Transverse colon (tissue), 4 donors: ENCODE measurements around the gene DGLUCY. TPM values are rescaled to one million over a fixed set of nuclear protein-coding genes. Genes with fewer than 3 reads are reported as not detected.
"Not testable (repeated sequence)": the region's sequence is repeated elsewhere in the genome, so short reads cannot be mapped to it uniquely, and the experiment has no call there.

Experiments
- DNase-seq: peaks from one replicate; pipeline ENCODE4 v3.0.0-alpha.2; 2019
- H3K27ac ChIP-seq, 4 donors: fragments of 200-600 bp; sonication (generic); 2 replicates each; pipeline ENCODE4 v1.5.1; 2016 to 2018; ENCODE audit warnings: inconsistent platforms in 4 of 4
- H3K27me3 ChIP-seq: fragments of 200-600 bp; sonication (generic); 2 replicates; pipeline ENCODE4 v1.5.1; 2017; ENCODE audit warnings: inconsistent platforms
- H3K36me3 ChIP-seq, 4 donors: fragments of 200-600 bp; sonication (generic); 2 replicates each; pipeline ENCODE4 v1.5.1; 2017 to 2019; ENCODE audit warnings: inconsistent platforms in 4 of 4
- H3K4me1 ChIP-seq, 4 donors: fragments of 200-600 bp; sonication (generic); 2 replicates each; pipeline ENCODE4 v1.5.1; 2017 to 2020; ENCODE audit warnings: inconsistent platforms in 4 of 4
- H3K4me3 ChIP-seq, 4 donors: fragments of 200-600 bp; sonication (generic); 1 replicate in 1 of 4; 2 replicates in 3 of 4; pipeline versions ENCODE4 v1.5.1 to v1.6.1; 2017 to 2019; ENCODE audit warnings: inconsistent platforms in 4 of 4
- H3K9me3 ChIP-seq, 2 donors: fragments of 200-600 bp; sonication (generic); 2 replicates each; pipeline ENCODE4 v1.5.1; 2017 to 2019; ENCODE audit warnings: inconsistent platforms in 2 of 2
- CTCF ChIP-seq, 5 experiments: fragments of 200-600 bp in 3 of 5; fragments of 450-650 bp in 2 of 5; sonication (generic) in 3 of 5; IDR thresholded peaks; 1 replicate in 2 of 5; 2 replicates in 3 of 5; pipeline ENCODE4 v1.5.1; 2016 to 2017; ENCODE audit warnings: antibody characterized with exemption in 5 of 5, inconsistent platforms in 3 of 5, mild to moderate bottlenecking in 2 of 5, moderate library complexity in 1 of 5
- EP300 ChIP-seq: sonication (generic); formaldehyde crosslinking; IDR thresholded peaks from one replicate; pipeline ENCODE4 v1.6.1; 2017; ENCODE audit warnings: antibody characterized with exemption, low read depth
- POLR2A ChIP-seq: fragments of 450-650 bp; IDR thresholded peaks from one replicate; pipeline ENCODE4 v1.6.1; 2016; ENCODE audit warnings: antibody characterized with exemption, mild to moderate bottlenecking, moderate library complexity
- POLR2AphosphoS5 ChIP-seq, 3 donors: sonication (generic); formaldehyde crosslinking; IDR thresholded peaks; one replicate each; pipeline ENCODE4 v1.6.1; 2016; ENCODE audit warnings: antibody characterized with exemption in 3 of 3
- WGBS, 2 donors: methylation state at CpG; one replicate each; pipeline ENCODE4 v1.1.5; 2018; ENCODE audit warnings: low coverage in 1 of 2; 5-methylcytosine and 5-hydroxymethylcytosine counted together
- in situ Hi-C, 4 donors: fragments of 200-750 bp; cut with MboI; loops; one replicate each; pipeline versions ENCODE4 v1.15.0 to v1.15.1; 2017; ENCODE audit warnings: low sequenced_read_pairs in 3 of 4, low pct_ligation_motif_present in 1 of 4, low pct_unique_long_range_greater_than_20kb in 1 of 4
- intact Hi-C: fragments of 100-400 bp; cut with DNase I; formaldehyde crosslinking; loops from one replicate; pipeline ENCODE4 v1.15.1; 2023; ENCODE audit warnings: low total_unique reads
- total RNA-seq, 4 donors: library from RNA; depleted of rRNA; stranded (reverse); fragments of >200 nt; gene quantifications; one replicate each; pipeline ENCODE4 v1.1.0, GENCODE V29; 2016

DGLUCY gene
- total RNA-seq, 4 donors from 2014 or later: 62.1 to 229 (median 102) TPM

- no peaks in the 10 kb centered on the region for H3K9me3 ChIP-seq
- intact Hi-C loops: no loop called here
- H3K27ac ChIP-seq: no peak overlapping the region
Measured at GRCh38 chr14:91095178-91095577, 18.7 kb upstream of the DGLUCY start.

GRCh38 chr14:91097657-91098056, 16.2 kb upstream of the DGLUCY start:
- H3K4me3 ChIP-seq, DNase-seq, H3K27ac ChIP-seq, H3K27me3 ChIP-seq, H3K4me1 ChIP-seq, in situ Hi-C loops, H3K36me3 ChIP-seq, intact Hi-C loops, H3K9me3 ChIP-seq: not testable (repeated sequence)
- 82 to 96% methylated on average over 3 to 5 of the region's 5 CpGs for WGBS, 2 donors

More at GRCh38 chr14:91095178-91095577, 18.7 kb upstream of the DGLUCY start:
- H3K4me3 ChIP-seq: no peak overlapping the region
- H3K4me1 ChIP-seq: peaks cover 4 to 16% (median 10%) of the 10 kb centered on the region in 4 donors
- no peaks in the 10 kb centered on the region for H3K27me3 ChIP-seq
- TF ChIP-seq POLR2A: no peak
- TF ChIP-seq EP300: no peak
- no peak for TF ChIP-seq CTCF (IDR thresholded peaks at IDR 0.05)
- no peak for TF ChIP-seq POLR2AphosphoS5 (IDR thresholded peaks at IDR 0.05)
- H3K36me3 ChIP-seq: no peaks in the 10 kb centered on the region
- 73 to 87% methylated on average over 4 to 8 of the region's 8 CpGs for WGBS, 2 donors
- in situ Hi-C loops: no loop called here
- no peak for DNase-seq

DNA sequence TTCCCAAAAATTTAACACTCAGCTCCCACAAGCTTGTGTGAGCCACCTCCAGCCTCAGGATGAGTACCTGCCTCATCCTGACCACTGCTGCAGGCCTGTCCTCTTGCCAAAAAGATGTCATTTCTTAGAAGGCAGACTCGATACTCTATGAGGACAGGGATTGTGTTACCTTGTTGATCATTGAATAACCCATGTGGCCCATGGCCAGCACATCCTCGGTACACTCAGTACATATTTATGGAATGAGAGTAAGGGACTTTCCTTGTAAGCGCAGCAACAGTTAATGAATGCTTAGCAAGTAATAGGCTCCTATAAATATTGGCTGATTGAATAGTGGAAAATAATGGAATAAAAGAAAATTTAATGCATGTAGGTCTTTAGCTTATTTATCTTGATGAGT, 15.3 kb upstream of the DGLUCY start:
- Histone ChIP-seq H3K27me3 (no peaks in the 10 kb centered on the region), H3K4me1 (no peaks in the 10 kb centered on the region), H3K4me3 (no peak overlapping the region), H3K27ac (no peak overlapping the region), H3K36me3 (no peaks in the 10 kb centered on the region), H3K9me3 (no peaks in the 10 kb centered on the region)
- no peak for DNase-seq
- no peak for TF ChIP-seq POLR2AphosphoS5 (IDR thresholded peaks at IDR 0.05)
- no peak for TF ChIP-seq CTCF (IDR thresholded peaks at IDR 0.05)
- TF ChIP-seq POLR2A: no peak
- TF ChIP-seq EP300: no peak
- in situ Hi-C loops: no loop called here
- WGBS, 2 donors: 78 to 82% methylated on average over 3 of the region's 3 CpGs
- intact Hi-C loops: no loop called here

- intact Hi-C loops (no loop called here), in situ Hi-C loops (no loop called here)
- TF ChIP-seq POLR2AphosphoS5 (IDR thresholded peaks at IDR 0.05) (no peak), POLR2A (no peak), CTCF (IDR thresholded peaks at IDR 0.05) (no peak), EP300 (no peak)
- Histone ChIP-seq H3K9me3 (no peaks in the 10 kb centered on the region), H3K27me3 (no peaks in the 10 kb centered on the region), H3K4me1 (no peaks in the 10 kb centered on the region), H3K36me3 (no peaks in the 10 kb centered on the region), H3K4me3 (no peak overlapping the region), H3K27ac (no peak overlapping the region)
- 82 to 90% methylated on average over 4 to 5 of the region's 5 CpGs for WGBS, 2 donors
- no peak for DNase-seq
Measured at GRCh38 chr14:91100102-91100501, 13.8 kb upstream of the DGLUCY start.

- Histone ChIP-seq H3K27me3 (no peaks in the 10 kb centered on the region), H3K27ac (no peak overlapping the region), H3K9me3 (no peaks in the 10 kb centered on the region), H3K36me3 (no peaks in the 10 kb centered on the region), H3K4me3 (no peak overlapping the region), H3K4me1 (no peaks in the 10 kb centered on the region)
- in situ Hi-C loops (no loop called here), intact Hi-C loops (no loop called here)
- WGBS, 2 donors: 71 to 88% methylated on average over 1 to 8 of the region's 8 CpGs
- no peak for DNase-seq
- TF ChIP-seq POLR2AphosphoS5 (IDR thresholded peaks at IDR 0.05) (no peak), EP300 (no peak), CTCF (IDR thresholded peaks at IDR 0.05) (no peak), POLR2A (no peak)
Measured at GRCh38 chr14:91103116-91103515, 10.8 kb upstream of the DGLUCY start.
